Caco-2 (cell line): ENCODE measurements around the gene PSME1. TPM values are rescaled to one million over a fixed set of nuclear protein-coding genes. Genes with fewer than 3 reads are reported as not detected.
A peak's percentile ranks its signal among the peaks of the same experiment; 100 is the strongest.

Source experiments
- BruUV-seq: library from RNA; stranded (reverse); fragments of 400-500 nt; replicated peaks from 2 replicates; lab custom pipeline; 2021; lab: Mats Ljungman, UMichigan
- CTCF ChIA-PET: fragments of 300-600 bp; sonication (Branson Sonifier 250); formaldehyde crosslinking; loops from one replicate; lab custom pipeline; 2022; ENCODE audit warnings: antibody characterized with exemption; lab: Charles Lee
- POLR2A ChIA-PET: fragments of 300-600 bp; sonication (Branson Sonifier 250); formaldehyde crosslinking; loops from one replicate; lab custom pipeline; 2022; ENCODE audit warnings: antibody characterized with exemption; lab: Charles Lee
- DNase-seq, 2 experiments: peaks; one replicate each; pipeline versions ENCODE4 v3.0.0 to v3.0.0-alpha.2; 2020 to 2022
- H3K27me3 ChIP-seq: replicated peaks from 2 replicates; pipeline ENCODE4 v1.6.0; 2011; ENCODE audit warnings: low read length; ENCODE audit not compliant: control insufficient read depth, insufficient read depth
- H3K36me3 ChIP-seq: 2 replicates; pipeline ENCODE4 v1.5.1; 2011; ENCODE audit warnings: low read length; ENCODE audit not compliant: control insufficient read depth, insufficient read depth
- H3K4me1 ChIP-seq: fragments of 250-450 bp; sonication (Bioruptor Pico); 2 replicates; pipeline ENCODE4 v1.5.1; 2020; ENCODE audit warnings: mild to moderate bottlenecking
- H3K4me3 ChIP-seq: 2 replicates; pipeline ENCODE4 v1.5.1; 2011; ENCODE audit warnings: low read depth, mild to moderate bottlenecking, control low read depth, low read length
- H3K9me3 ChIP-seq: fragments of 250-450 bp; sonication (Bioruptor Pico); 2 replicates; pipeline ENCODE4 v1.5.1; 2020; ENCODE audit warnings: mild to moderate bottlenecking, moderate library complexity
- H3K27ac Mint-ChIP-seq: one replicate; pipeline ENCODE4 v1.8.0; 2022; ENCODE audit warnings: mixed read lengths; ENCODE audit not compliant: unreplicated experiment
- H3K27me3 Mint-ChIP-seq: one replicate; pipeline ENCODE4 v1.8.0; 2022; ENCODE audit warnings: mixed read lengths; ENCODE audit not compliant: insufficient read depth, unreplicated experiment
- H3K36me3 Mint-ChIP-seq: one replicate; pipeline ENCODE4 v1.8.0; 2022; ENCODE audit warnings: mild to moderate bottlenecking, mixed read lengths; ENCODE audit not compliant: insufficient read depth, unreplicated experiment
- H3K4me1 Mint-ChIP-seq: one replicate; pipeline ENCODE4 v1.8.0; 2022; ENCODE audit warnings: low read depth, mixed read lengths; ENCODE audit not compliant: unreplicated experiment
- H3K4me3 Mint-ChIP-seq: one replicate; pipeline ENCODE4 v1.8.0; 2022; ENCODE audit warnings: mild to moderate bottlenecking, moderate library complexity, mixed read lengths; ENCODE audit not compliant: unreplicated experiment
- H3K9me3 Mint-ChIP-seq: one replicate; pipeline ENCODE4 v1.8.0; 2022; ENCODE audit warnings: mixed read lengths; ENCODE audit not compliant: unreplicated experiment
- CTCF ChIP-seq, 2 experiments: fragments of 200-600 bp in 1 of 2; IDR thresholded peaks; 1 replicate in 1 of 2; 2 replicates in 1 of 2; pipeline versions ENCODE4 v1.5.1 to v1.8.0; 2011 to 2022; ENCODE audit warnings: antibody characterized with exemption in 1 of 2, control low read depth in 1 of 2, inconsistent platforms in 1 of 2, low read depth in 1 of 2, low read length in 1 of 2, mild to moderate bottlenecking in 1 of 2, moderate library complexity in 1 of 2; ENCODE audit not compliant: insufficient read depth in 1 of 2, severe bottlenecking in 1 of 2, unreplicated experiment in 1 of 2
- intact Hi-C: fragments of 100-400 bp; cut with micrococcal nuclease; formaldehyde crosslinking; loops from one replicate; pipeline ENCODE4 v1.10.0; 2022; ENCODE audit not compliant: unreplicated experiment
- total RNA-seq: library from RNA; stranded (reverse); gene quantifications from 2 replicates; pipeline ENCODE4 v1.2.3, GENCODE V29; 2022

PSME1 gene
- total RNA-seq, 1 experiment from 2014 or later = 141 TPM

DNA sequence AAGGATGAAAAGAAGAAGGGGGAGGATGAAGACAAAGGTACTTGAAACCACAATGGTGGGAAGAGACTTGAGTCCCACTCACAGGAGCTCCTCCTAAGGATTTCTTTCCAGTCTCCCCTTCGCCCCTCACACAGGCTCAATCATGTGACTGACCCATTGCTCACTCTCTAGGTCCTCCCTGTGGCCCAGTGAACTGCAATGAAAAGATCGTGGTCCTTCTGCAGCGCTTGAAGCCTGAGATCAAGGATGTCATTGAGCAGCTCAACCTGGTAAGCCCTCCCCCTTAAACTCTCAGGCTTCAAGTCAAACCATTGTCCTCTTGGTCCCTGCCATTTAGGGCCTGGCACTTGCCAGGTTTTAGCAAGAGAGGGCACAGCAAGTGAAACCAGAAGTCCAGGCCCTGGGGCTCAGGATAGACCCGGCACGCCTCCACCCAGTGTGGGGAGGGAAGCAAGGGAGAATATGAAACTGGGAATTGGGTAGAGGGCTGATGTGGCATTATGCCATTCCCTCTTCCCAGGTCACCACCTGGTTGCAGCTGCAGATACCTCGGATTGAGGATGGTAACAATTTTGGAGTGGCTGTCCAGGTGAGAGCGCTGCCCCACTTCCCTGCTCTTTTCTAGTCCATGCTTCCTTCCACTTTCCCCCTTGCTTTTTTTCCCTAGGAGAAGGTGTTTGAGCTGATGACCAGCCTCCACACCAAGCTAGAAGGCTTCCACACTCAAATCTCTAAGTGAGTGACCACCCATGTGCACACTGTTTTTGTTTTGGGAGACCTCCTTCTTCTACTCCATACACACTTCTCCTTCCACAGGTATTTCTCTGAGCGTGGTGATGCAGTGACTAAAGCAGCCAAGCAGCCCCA lies 1.8 kb downstream of the PSME1 start:
- no peak for DNase-seq
- Mint-ChIP-seq H3K4me1 (peaks cover 36% of the 10 kb centered on the region), H3K4me3 (peak overlapping the region; percentile 43), H3K27ac (no peak overlapping the region), H3K27me3 (no peaks in the 10 kb centered on the region), H3K9me3 (no peaks in the 10 kb centered on the region), H3K36me3 (peaks cover 24% of the 10 kb centered on the region)
- no peaks in the 10 kb centered on the region; the same call in 1 of the 2 replicates for H3K4me1 ChIP-seq
- no peaks in the 10 kb centered on the region for H3K9me3 ChIP-seq
- CTCF ChIA-PET = interaction anchor here (2.4 kb wide), 1 partner anchor 23 kb away, joined by 8 read pairs; the partner anchor contains the start of gene IRF9
- intact Hi-C loops = no loop called here
- H3K36me3 ChIP-seq = peaks cover 3% of the 10 kb centered on the region
- BruUV-seq = TSS peak; percentile 56
- TF ChIP-seq CTCF (IDR thresholded peaks at IDR 0.05; ENCODE audit: insufficient read depth in 1 of 2, low read depth in 1 of 2, low read length in 1 of 2, severe bottlenecking in 1 of 2, unreplicated experiment in 1 of 2) = no peak
- POLR2A ChIA-PET = interaction anchor here (2.6 to 3.1 kb wide), 2 partner anchors 9 to 23 kb away, joined by 21 to 57 read pairs; partner anchors contain the start of genes DCAF11, NRL, PSME2 and RNF31
- H3K4me3 ChIP-seq = no peak overlapping the region
- H3K27me3 ChIP-seq = no peaks in the 10 kb centered on the region

DNA sequence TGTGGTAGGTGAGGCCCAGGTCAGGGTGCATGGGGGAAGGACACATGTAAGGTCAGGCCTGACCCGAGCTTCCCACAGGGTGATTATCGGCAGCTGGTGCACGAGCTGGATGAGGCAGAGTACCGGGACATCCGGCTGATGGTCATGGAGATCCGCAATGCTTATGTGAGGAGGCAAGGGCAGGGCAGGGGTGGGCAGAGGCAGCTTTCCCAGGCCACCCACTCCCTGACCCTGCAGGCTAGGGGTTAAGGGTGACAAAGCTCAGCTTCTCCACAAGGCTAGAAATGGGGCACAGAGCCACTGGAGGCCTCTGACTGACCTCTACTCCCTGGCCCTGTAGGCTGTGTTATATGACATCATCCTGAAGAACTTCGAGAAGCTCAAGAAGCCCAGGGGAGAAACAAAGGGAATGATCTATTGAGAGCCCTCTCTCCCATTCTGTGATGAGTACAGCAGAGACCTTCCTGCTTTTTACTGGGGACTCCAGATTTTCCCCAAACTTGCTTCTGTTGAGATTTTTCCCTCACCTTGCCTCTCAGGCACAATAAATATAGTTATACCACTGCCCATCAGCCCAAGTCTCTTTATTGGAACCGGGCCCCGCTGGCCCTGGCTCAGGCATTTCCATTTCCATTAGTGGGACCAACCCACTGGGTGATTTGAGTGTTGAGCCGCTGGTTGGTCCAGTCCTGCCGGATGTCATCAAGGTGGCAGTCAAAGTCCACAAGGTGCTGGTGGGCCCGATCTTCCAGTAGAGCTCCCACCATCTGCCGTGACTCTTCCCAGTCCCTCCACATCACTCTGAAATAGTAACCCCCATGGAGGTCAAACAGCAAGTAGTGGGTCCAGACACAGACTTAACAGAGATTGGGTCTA lies 2.6 kb downstream of the PSME1 start:
- Mint-ChIP-seq H3K27me3 (no peaks in the 10 kb centered on the region), H3K4me1 (peaks cover 36% of the 10 kb centered on the region), H3K4me3 (peak overlapping the region; percentile 99), H3K36me3 (peaks cover 24% of the 10 kb centered on the region), H3K9me3 (no peaks in the 10 kb centered on the region), H3K27ac (no peak overlapping the region)
- H3K36me3 ChIP-seq = peaks cover 3% of the 10 kb centered on the region
- ChIA-PET POLR2A (no interaction called here), CTCF (interaction anchor here (0.6 to 1.2 kb wide), 2 partner anchors 23 to 69 kb away, joined by 3 read pairs; partner anchors contain the start of gene IRF9)
- intact Hi-C loops = no loop called here
- no peaks in the 10 kb centered on the region; the same call in 1 of the 2 replicates for H3K4me1 ChIP-seq
- no peaks in the 10 kb centered on the region for H3K9me3 ChIP-seq
- DNase-seq = no peak
- no TSS peak for BruUV-seq
- TF ChIP-seq CTCF (IDR thresholded peaks at IDR 0.05; ENCODE audit: insufficient read depth in 1 of 2, low read depth in 1 of 2, low read length in 1 of 2, severe bottlenecking in 1 of 2, unreplicated experiment in 1 of 2) = no peak
- no peaks in the 10 kb centered on the region for H3K27me3 ChIP-seq
- no peak overlapping the region for H3K4me3 ChIP-seq
